Nephron (organoid): Measurements from ENCODE around the gene ITPK1.
A peak's percentile ranks its signal among the peaks of the same experiment; 100 is the strongest.

ENCODE experiments used
- H3K27ac Mint-ChIP-seq, 3 experiments: 2 replicates each; pipeline ENCODE4 v1.8.0; 2020; ENCODE audit warnings: mixed read lengths in 3 of 3, mild to moderate bottlenecking in 2 of 3, moderate library complexity in 1 of 3
- H3K27me3 Mint-ChIP-seq: 2 replicates; pipeline ENCODE4 v1.8.0; 2021; ENCODE audit warnings: low read depth, mild to moderate bottlenecking, moderate library complexity, mixed read lengths
- H3K36me3 Mint-ChIP-seq: 2 replicates; pipeline ENCODE4 v1.8.0; 2020; ENCODE audit warnings: low read depth, mixed read lengths
- H3K4me1 Mint-ChIP-seq: 2 replicates; pipeline ENCODE4 v1.8.0; 2020; ENCODE audit warnings: mixed read lengths
- H3K4me3 Mint-ChIP-seq, 3 experiments: 2 replicates each; pipeline ENCODE4 v1.8.0; 2020; ENCODE audit warnings: mild to moderate bottlenecking in 3 of 3, mixed read lengths in 3 of 3, moderate library complexity in 2 of 3
- H3K9me3 Mint-ChIP-seq: 2 replicates; pipeline ENCODE4 v1.8.0; 2020; ENCODE audit warnings: mixed read lengths
- TF ChIP-seq, protein P1 (sequence below), 3 experiments: fragments of 200-600 bp; sonication (generic); IDR thresholded peaks; one replicate each; pipeline ENCODE4 v1.5.0; 2021; ENCODE audit warnings: antibody characterized with exemption in 3 of 3; ENCODE audit not compliant: unreplicated experiment in 3 of 3

Gene ITPK1

DNA sequence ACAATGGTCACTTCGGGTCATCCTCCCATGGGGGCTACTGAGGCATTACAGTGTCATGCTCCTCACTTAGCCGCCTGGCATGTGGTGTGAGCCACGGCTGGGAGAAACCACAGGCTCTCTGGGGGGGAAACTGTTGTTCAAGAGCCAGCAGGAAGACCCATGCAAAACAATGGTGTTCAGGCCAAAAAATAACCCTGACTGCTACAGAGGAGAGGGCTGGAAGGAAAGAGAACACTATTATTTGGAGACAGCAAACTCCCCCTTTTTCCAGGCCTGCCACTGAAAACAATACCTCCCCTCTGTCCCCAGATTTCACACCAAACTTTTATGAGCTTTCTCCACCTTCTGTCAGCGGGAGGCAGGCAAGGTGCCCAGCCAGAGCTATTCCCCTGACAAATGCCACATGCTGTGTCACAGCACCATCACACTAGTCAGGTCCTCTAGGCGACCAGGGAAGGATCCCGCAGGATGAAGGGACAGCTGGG lies 109.1 kb downstream of the ITPK1 start:
- no peaks in the 10 kb centered on the region for H3K9me3 Mint-ChIP-seq
- peak overlapping the region in 1 of 3 experiments; percentile 44 for H3K27ac Mint-ChIP-seq
- H3K4me3 Mint-ChIP-seq = no peak overlapping the region
- H3K4me1 Mint-ChIP-seq = peaks cover 71% of the 10 kb centered on the region
- no peaks in the 10 kb centered on the region for H3K36me3 Mint-ChIP-seq
- TF ChIP-seq, protein P1, sequence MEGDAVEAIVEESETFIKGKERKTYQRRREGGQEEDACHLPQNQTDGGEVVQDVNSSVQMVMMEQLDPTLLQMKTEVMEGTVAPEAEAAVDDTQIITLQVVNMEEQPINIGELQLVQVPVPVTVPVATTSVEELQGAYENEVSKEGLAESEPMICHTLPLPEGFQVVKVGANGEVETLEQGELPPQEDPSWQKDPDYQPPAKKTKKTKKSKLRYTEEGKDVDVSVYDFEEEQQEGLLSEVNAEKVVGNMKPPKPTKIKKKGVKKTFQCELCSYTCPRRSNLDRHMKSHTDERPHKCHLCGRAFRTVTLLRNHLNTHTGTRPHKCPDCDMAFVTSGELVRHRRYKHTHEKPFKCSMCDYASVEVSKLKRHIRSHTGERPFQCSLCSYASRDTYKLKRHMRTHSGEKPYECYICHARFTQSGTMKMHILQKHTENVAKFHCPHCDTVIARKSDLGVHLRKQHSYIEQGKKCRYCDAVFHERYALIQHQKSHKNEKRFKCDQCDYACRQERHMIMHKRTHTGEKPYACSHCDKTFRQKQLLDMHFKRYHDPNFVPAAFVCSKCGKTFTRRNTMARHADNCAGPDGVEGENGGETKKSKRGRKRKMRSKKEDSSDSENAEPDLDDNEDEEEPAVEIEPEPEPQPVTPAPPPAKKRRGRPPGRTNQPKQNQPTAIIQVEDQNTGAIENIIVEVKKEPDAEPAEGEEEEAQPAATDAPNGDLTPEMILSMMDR (IDR thresholded peaks at IDR 0.05; ENCODE audit: unreplicated experiment in 3 of 3) = no peak
- H3K27me3 Mint-ChIP-seq = peaks cover 4% of the 10 kb centered on the region

DNA sequence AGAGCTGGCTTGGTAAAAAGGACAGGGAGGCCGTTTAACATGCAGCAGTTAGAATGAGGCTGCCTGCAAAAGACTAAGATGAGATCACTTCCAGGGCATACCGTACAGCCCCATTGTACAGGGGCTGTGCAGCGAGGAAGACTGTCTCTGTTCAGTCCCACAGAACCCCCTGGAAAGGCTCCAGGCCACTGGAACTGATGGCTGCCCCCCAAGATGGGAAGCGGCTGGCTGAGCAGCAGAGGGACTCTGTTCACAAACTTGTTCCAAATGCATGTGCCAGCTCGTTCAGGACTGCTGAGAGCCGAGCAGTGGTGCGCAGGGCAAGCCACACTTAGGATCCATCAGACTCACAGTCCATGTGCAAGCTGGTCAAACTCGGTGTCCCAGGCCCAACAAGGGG lies 109.9 kb downstream of the ITPK1 start:
- peaks cover 4% of the 10 kb centered on the region for H3K27me3 Mint-ChIP-seq
- no peaks in the 10 kb centered on the region for H3K9me3 Mint-ChIP-seq
- H3K27ac Mint-ChIP-seq = no peak overlapping the region
- peaks cover 63% of the 10 kb centered on the region for H3K4me1 Mint-ChIP-seq
- TF ChIP-seq, protein P1 (IDR thresholded peaks at IDR 0.05; ENCODE audit: unreplicated experiment in 3 of 3) = no peak
- no peaks in the 10 kb centered on the region for H3K36me3 Mint-ChIP-seq
- no peak overlapping the region for H3K4me3 Mint-ChIP-seq

DNA sequence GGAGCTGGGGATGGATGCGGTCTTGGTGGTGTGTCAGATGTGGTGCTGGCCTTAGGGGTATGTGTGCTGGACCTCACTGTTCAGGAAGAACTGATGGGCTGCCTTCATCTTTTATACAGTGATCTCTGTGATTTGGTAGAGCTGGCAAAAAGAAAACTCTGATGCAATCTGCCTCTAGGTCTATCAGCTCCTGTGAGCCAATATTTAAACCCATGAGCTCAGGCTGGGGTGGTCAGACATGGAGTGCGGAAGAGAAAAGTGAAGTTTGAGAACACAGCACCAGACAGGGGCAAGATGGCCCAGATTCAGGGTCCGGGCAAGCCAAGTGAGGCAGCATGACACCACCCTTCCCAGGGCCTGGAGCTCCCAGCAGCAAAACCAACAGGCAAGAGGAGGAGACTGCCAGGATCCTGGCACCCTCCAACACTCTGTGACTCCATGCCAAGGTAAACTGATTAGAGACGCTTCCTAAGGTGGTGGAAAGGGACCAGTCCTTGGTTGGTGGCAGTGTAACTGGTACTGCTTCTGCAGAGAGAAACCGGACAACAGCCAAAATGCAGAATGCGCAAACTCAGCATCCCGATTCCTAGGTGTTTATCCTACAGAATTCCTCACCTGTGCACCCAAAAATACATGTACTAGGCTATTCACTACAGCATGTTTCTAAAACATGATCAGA lies 110.5 kb downstream of the ITPK1 start:
- H3K27ac Mint-ChIP-seq = peak overlapping the region in 2 of 3 experiments; percentile 12 to 29
- H3K4me3 Mint-ChIP-seq = no peak overlapping the region
- no peaks in the 10 kb centered on the region for H3K9me3 Mint-ChIP-seq
- TF ChIP-seq, protein P1 (IDR thresholded peaks at IDR 0.05; ENCODE audit: unreplicated experiment in 3 of 3) = no peak
- no peaks in the 10 kb centered on the region for H3K36me3 Mint-ChIP-seq
- H3K4me1 Mint-ChIP-seq = peaks cover 58% of the 10 kb centered on the region
- peaks cover 4% of the 10 kb centered on the region for H3K27me3 Mint-ChIP-seq

DNA sequence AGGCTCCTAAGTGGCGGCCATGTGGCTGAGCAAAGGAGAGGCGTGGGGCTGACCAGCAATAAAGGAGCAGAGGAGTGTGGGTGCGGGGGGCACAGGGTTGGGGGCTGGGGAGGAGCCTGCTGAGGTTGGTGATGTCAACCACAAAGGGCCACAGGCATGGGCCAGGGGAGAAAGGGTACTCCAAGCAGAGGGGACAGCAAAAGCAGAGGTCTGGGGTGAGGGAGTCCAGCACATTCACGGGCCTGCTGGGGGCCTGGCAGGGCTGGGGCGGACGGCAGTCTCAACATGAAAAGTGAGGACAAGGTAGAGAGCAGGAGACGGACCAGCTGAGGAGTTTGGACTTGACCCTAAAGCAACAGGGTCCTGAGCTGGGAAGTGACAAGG lies 111.0 kb downstream of the ITPK1 start:
- no peaks in the 10 kb centered on the region for H3K9me3 Mint-ChIP-seq
- no peak overlapping the region for H3K4me3 Mint-ChIP-seq
- H3K27me3 Mint-ChIP-seq = peaks cover 4% of the 10 kb centered on the region
- no peaks in the 10 kb centered on the region for H3K36me3 Mint-ChIP-seq
- TF ChIP-seq, protein P1 (IDR thresholded peaks at IDR 0.05; ENCODE audit: unreplicated experiment in 3 of 3) = no peak
- peaks cover 57% of the 10 kb centered on the region for H3K4me1 Mint-ChIP-seq
- H3K27ac Mint-ChIP-seq = peak overlapping the region in 1 of 3 experiments; percentile 5

DNA sequence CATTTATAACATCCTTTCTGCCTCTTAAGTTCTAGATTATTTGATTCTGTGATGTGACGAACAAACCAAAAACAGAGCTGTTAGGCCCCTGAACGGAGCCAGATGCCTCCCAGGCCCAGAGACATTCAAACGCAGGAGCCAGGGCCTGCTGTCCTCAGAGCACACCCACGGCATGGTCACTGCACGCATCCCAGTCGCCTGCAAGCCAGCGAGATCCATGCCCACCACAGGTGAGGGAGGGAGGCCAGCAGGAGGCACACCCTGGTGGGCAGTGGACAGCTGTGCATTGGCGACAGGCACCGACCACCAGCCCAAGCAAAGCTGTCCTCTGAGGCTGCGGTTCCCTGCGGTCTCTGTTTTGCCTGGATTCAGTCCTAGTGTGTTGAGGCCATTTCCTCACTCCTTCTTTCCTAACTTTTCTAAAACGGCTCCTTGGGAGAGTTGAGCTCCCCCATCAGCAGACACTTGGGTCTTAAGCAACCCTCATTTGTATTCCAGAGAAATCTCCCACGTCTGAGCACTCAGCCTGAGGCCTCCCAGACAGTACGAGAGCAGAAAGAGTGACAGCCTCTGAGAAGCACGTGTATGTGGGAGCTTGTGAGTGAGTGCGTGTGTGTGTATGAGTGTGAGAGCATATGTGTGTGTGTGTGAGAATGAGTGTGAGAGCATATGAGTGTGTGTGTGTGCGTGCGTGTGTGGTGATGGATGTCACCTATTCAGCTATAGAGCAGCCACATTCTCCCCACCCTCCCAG lies 111.6 kb downstream of the ITPK1 start:
- Mint-ChIP-seq H3K9me3 (no peaks in the 10 kb centered on the region), H3K4me3 (no peak overlapping the region), H3K4me1 (peaks cover 57% of the 10 kb centered on the region), H3K36me3 (no peaks in the 10 kb centered on the region), H3K27me3 (peaks cover 4% of the 10 kb centered on the region), H3K27ac (peak overlapping the region in 1 of 3 experiments; percentile 5)
- TF ChIP-seq, protein P1 (IDR thresholded peaks at IDR 0.05; ENCODE audit: unreplicated experiment in 3 of 3) = no peak
